MM.1S (cell line): Measurements from ENCODE around the gene PON2.

ENCODE experiments used
- DNase-seq: peaks from one replicate; pipeline ENCODE4 v3.0.0-alpha.2; 2015
- H2AFZ ChIP-seq: fragments of 300-600 bp; sonication (generic); 2 replicates; pipeline ENCODE4 v1.6.0; 2016; ENCODE audit warnings: antibody characterized with exemption, low read length
- H3F3A ChIP-seq: fragments of 300-600 bp; sonication (generic); 2 replicates; pipeline ENCODE4 v1.6.1; 2016; ENCODE audit warnings: mild to moderate bottlenecking, antibody characterized with exemption, low read length, moderate library complexity, mixed read lengths; ENCODE audit not compliant: insufficient read depth
- H3K27ac ChIP-seq: fragments of 300-600 bp; sonication (generic); 2 replicates; pipeline ENCODE4 v1.5.1; 2016; ENCODE audit warnings: mild to moderate bottlenecking, low read length
- H3K27me3 ChIP-seq: fragments of 300-600 bp; sonication (generic); replicated peaks from 2 replicates; pipeline ENCODE4 v1.6.0; 2016; ENCODE audit warnings: low read length; ENCODE audit not compliant: insufficient read depth
- H3K36me3 ChIP-seq: fragments of 300-600 bp; sonication (generic); replicated peaks from 2 replicates; pipeline ENCODE4 v1.6.1; 2016; ENCODE audit warnings: mild to moderate bottlenecking, low read length, mixed read lengths; ENCODE audit not compliant: insufficient read depth
- H3K4me1 ChIP-seq: fragments of 300-600 bp; sonication (generic); 2 replicates; pipeline ENCODE4 v1.6.1; 2016; ENCODE audit warnings: low read length, mixed read lengths
- H3K4me2 ChIP-seq: fragments of 300-600 bp; sonication (generic); 2 replicates; pipeline ENCODE4 v1.6.0; 2016; ENCODE audit warnings: low read depth, low read length
- H3K4me3 ChIP-seq: fragments of 300-600 bp; sonication (generic); 2 replicates; pipeline ENCODE4 v1.5.1; 2016; ENCODE audit warnings: low read length, mixed read lengths
- H3K79me2 ChIP-seq: fragments of 300-600 bp; sonication (generic); 2 replicates; pipeline ENCODE4 v1.6.1; 2016; ENCODE audit warnings: mixed run types, low read length, mixed read lengths
- H3K9ac ChIP-seq: fragments of 300-600 bp; sonication (generic); 2 replicates; pipeline ENCODE4 v1.6.1; 2016; ENCODE audit warnings: low read length, mixed read lengths
- H3K9me2 ChIP-seq: fragments of 300-600 bp; sonication (generic); replicated peaks from 2 replicates; pipeline ENCODE4 v1.6.1; 2016; ENCODE audit warnings: mild to moderate bottlenecking, low read length, mixed read lengths; ENCODE audit not compliant: insufficient read depth
- H3K9me3 ChIP-seq: fragments of 300-600 bp; sonication (generic); replicated peaks from 2 replicates; pipeline ENCODE4 v1.6.1; 2016; ENCODE audit warnings: mild to moderate bottlenecking, low read length, mixed read lengths; ENCODE audit not compliant: insufficient read depth
- H4K20me1 ChIP-seq: fragments of 300-600 bp; sonication (generic); 2 replicates; pipeline ENCODE4 v1.6.1; 2016; ENCODE audit warnings: mild to moderate bottlenecking, low read length, moderate library complexity, mixed read lengths; ENCODE audit not compliant: insufficient read depth
- CTCF ChIP-seq: fragments of 300-600 bp; sonication (generic); IDR thresholded peaks from 2 replicates; pipeline ENCODE4 v1.5.1; 2016; ENCODE audit warnings: antibody characterized with exemption, low read length, mixed read lengths
- EZH2 ChIP-seq: fragments of 300-600 bp; sonication (generic); optimal IDR thresholded peaks from 2 replicates; pipeline ENCODE3; 2017; ENCODE audit warnings: low read depth, mild to moderate bottlenecking, antibody characterized with exemption, low read length, mixed read lengths
- EZH2phosphoT487 ChIP-seq: fragments of 300-600 bp; sonication (generic); IDR thresholded peaks from 2 replicates; pipeline ENCODE4 v1.6.1; 2018; ENCODE audit warnings: antibody characterized with exemption, low read length

The PON2 gene

GRCh38 chr7:95398155-95398940 is 36.5 kb downstream of the PON2 start:
- H3K4me3 ChIP-seq = no peak overlapping the region
- no peaks in the 10 kb centered on the region for H3K9me3 ChIP-seq
- H4K20me1 ChIP-seq = no peaks in the 10 kb centered on the region
- H3K9ac ChIP-seq = no peak overlapping the region
- no peaks in the 10 kb centered on the region for H3K27me3 ChIP-seq
- H3K36me3 ChIP-seq = no peaks in the 10 kb centered on the region
- no peaks in the 10 kb centered on the region for H3K4me1 ChIP-seq
- no peaks in the 10 kb centered on the region for H3K79me2 ChIP-seq
- no peak overlapping the region for H2AFZ ChIP-seq
- no peak overlapping the region for H3K27ac ChIP-seq
- no peak for TF ChIP-seq EZH2phosphoT487
- no peak for TF ChIP-seq EZH2
- TF ChIP-seq CTCF = no peak
- DNase-seq = no peak
- no peak overlapping the region for H3K4me2 ChIP-seq
- no peaks in the 10 kb centered on the region for H3K9me2 ChIP-seq
- H3F3A ChIP-seq = no peaks in the 10 kb centered on the region

GRCh38 chr7:95397381-95397780 is 37.4 kb downstream of the PON2 start:
- Histone ChIP-seq H2AFZ (no peak overlapping the region), H4K20me1 (no peaks in the 10 kb centered on the region), H3F3A (no peaks in the 10 kb centered on the region), H3K79me2 (no peaks in the 10 kb centered on the region), H3K9me2 (no peaks in the 10 kb centered on the region), H3K9ac (no peak overlapping the region), H3K27me3 (no peaks in the 10 kb centered on the region), H3K4me1 (no peaks in the 10 kb centered on the region), H3K27ac (no peak overlapping the region), H3K36me3 (no peaks in the 10 kb centered on the region), H3K4me3 (no peak overlapping the region), H3K9me3 (no peaks in the 10 kb centered on the region), H3K4me2 (no peak overlapping the region)
- no peak for TF ChIP-seq EZH2phosphoT487
- no peak for TF ChIP-seq EZH2
- DNase-seq = no peak

- no peak within 1 kb of the TSS for H3K27ac ChIP-seq
- peak; percentile 38 for DNase-seq
- no peaks in the 10 kb centered on the region for H3K9me2 ChIP-seq
- H2AFZ ChIP-seq = peak within 1 kb of the TSS; percentile 51
- no peaks in the 10 kb centered on the region for H3K36me3 ChIP-seq
- no peaks in the 10 kb centered on the region for H3F3A ChIP-seq
- no peak within 1 kb of the TSS for H3K9ac ChIP-seq
- H3K4me2 ChIP-seq = peak within 1 kb of the TSS; percentile 44; the same call in 1 of the 2 replicates
- H3K9me3 ChIP-seq = no peaks in the 10 kb centered on the region
- no peaks in the 10 kb centered on the region for H4K20me1 ChIP-seq
- H3K27me3 ChIP-seq = no peaks in the 10 kb centered on the region
- H3K4me3 ChIP-seq = peak within 1 kb of the TSS; percentile 32; the same call in 1 of the 2 replicates
- no peaks in the 10 kb centered on the region for H3K4me1 ChIP-seq
- peak; percentile 34 for TF ChIP-seq CTCF
- no peak for TF ChIP-seq EZH2
- no peaks in the 10 kb centered on the region for H3K79me2 ChIP-seq
Measured at GRCh38 chr7:95396136-95397032, 38.4 kb downstream of the PON2 start, which contains the start of gene PON3. TSS of gene PON3 (minus strand) at chr7:95396375. CDS start at chr7:95396350, 25 bp downstream.
